Erythroblast (primary cell): ENCODE results near the gene SGCG.

Experiments
- GATA1 ChIP-seq: IDR thresholded peaks from 2 replicates; pipeline ENCODE4 v1.6.1; 2011; ENCODE audit warnings: low read depth, mild to moderate bottlenecking, control low read depth, low read length, moderate library complexity
- POLR2A ChIP-seq: IDR thresholded peaks from 2 replicates; pipeline ENCODE4 v1.6.1; 2011; ENCODE audit warnings: mild to moderate bottlenecking, low read length

- TF ChIP-seq POLR2A (no peak), GATA1 (no peak)
Observed at GRCh38 chr13:23268441-23268840, 87.7 kb downstream of the SGCG start.
